HG03442 (cell line): ENCODE data around the gene ELMO1.
"Not testable (repeated sequence)": the region's sequence is repeated elsewhere in the genome, so short reads cannot be mapped to it uniquely, and the experiment has no call there.

ENCODE experiments used
- ATAC-seq: cut with Tn5 transposase; IDR thresholded peaks from one replicate; pipeline ENCODE4 v1.9.1; 2021; ENCODE audit warnings: mild to moderate bottlenecking, moderate library complexity; ENCODE audit not compliant: unreplicated experiment

The ELMO1 gene

GRCh38 chr7:37150180-37150579 lies 298.5 kb downstream of the ELMO1 start:
- no peak for ATAC-seq

DNA sequence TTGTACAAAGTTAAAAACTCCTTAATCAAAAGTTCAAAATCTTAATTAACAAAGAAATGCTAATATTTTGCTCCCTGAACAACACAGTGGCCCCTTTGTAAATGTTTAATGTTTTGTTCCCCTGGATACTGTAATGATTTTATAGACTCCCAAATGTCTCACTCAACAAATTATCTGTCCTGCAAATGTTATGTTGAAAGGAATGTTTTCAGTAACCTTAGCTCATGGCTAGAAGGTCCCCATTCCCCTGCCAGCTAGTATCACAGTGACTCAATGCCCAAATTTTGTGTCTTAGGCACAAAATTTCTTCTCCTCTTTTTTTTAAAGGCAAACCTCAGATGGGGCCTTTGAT lies 298.9 kb downstream of the ELMO1 start:
- no peak for ATAC-seq

DNA sequence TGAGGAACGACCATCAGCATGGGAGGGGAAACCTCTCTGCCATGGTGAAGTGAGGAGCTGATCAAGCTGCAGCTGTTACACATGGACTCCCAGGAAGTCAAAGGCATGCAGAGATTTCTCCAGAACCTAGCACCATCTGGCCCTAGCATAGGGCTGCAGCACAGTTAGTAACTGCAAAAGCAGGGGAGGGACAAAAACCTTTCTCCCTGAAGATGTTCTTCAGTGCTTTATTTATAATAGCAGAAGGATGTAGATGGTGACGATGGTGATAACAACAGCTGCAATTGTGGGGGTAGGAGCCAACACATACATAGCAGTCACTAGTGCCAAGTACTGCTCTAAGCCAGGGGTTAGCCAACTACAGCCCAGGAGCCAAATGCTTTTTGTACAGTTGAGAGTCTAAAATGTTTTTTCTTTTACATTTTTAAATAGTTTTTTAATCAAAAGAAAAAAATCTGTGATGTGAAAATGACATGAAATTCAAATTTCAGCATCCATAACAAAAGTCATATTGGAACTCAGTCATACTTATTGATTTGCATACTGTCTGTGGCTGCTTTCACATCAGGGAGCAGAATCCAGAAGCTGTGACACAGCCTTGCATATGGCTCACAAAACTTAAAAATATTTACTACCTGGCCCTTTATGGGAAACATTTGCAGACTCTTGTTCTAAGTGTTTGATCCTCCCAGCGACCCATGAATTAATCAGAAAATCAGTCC lies 299.5 kb downstream of the ELMO1 start:
- peak; percentile 82 for ATAC-seq

GRCh38 chr7:37145682-37146081 lies 303.0 kb downstream of the ELMO1 start:
- ATAC-seq, result no peak

GRCh38 chr7:37144423-37144822 lies 304.2 kb downstream of the ELMO1 start:
- ATAC-seq, result no peak

DNA sequence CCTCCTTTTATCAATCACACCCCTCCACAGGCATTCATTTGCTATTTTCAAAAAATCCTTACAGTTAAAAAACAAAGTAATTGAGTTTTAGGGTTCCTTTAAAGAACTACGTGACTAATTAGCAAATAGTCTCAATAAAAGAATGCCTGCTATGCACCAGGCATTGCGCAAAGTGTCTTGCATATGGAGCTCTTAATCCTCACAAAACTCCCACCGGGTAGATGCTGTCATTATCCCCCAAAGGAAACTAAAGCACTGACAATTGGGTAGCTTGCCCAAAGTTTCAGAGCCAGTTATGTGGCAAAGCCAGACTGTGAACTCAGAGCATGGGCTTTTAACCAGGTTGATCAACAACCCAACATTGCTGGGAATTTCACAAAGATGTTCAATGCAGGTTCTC lies 305.7 kb downstream of the ELMO1 start:
- ATAC-seq, result no peak

DNA sequence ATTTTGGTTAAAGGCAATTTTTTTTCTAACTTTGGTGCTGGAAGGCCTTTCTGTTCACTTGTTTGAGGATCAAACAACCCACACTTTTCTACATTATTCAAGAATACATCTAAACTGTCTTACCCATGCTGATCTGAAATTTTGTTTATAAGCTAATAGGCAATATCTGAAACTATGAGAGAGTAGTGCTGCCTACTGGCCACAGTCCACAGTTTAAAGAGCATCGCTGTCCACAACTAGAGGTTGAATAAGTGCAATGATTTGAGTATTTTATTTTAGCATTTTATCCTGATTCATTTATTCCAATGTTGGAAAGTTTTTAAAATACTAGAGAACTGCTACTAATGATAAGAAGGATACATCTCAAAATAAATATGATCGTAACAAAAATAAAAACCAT lies 306.9 kb downstream of the ELMO1 start:
- no peak for ATAC-seq

DNA sequence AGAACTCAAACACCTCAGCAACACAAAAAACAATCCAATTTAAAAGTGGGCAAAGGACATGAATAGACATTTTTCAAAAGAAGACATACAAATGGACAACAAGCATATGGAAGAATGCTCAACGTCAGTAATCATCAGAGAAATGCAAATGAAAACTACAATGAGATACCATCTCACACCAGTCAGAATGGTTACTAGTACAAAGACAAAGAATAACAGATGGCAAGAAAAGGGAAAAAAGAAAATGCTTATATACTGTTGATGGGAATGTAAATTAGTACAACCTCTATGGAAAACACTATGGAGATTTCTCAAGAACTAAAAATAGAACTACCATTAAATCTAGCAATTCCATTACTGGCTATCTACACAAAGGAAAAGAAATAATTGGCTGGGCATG lies 314.8 kb downstream of the ELMO1 start:
- not testable (repeated sequence) for ATAC-seq

DNA sequence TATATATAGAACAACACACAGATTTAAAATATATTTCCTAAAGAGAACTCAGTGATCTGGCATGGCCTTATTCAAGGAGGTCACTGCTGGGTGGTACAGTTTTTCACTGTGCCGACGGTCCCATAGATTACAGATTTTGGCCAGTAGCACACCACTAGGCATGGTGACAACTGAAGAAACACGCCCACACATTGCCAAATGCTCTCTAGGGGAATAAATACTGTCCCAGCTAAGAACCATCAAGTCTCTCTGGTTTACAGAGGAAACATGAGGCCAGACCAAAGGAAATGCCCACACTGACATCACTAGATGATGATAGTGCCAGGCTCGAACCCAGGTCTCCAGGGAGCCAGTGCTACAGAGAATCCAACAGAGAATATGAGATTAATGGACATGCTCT lies 316.8 kb downstream of the ELMO1 start:
- no peak for ATAC-seq

DNA sequence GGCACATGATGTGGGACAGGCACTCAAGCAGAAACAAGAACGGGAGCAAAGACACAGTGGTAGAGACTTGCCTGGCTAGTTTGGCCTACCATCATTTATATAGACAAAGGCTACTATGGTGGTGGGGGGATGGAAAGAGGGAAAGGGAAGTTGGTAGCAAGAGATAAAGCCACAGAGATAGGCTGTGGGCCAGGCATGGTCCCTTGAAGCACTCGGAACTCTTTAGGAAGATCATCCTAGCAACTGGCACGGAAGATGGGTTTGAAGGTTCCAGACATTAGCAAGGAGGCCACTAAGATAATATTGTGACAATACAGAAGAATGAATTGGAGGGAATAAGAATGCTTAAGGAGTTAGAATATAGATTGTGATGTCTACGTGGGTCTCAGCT lies 319.6 kb downstream of the ELMO1 start:
- ATAC-seq, result no peak

- ATAC-seq, result no peak
Measured at GRCh38 chr7:37128327-37129034, 320.2 kb downstream of the ELMO1 start.

GRCh38 chr7:37119296-37119860 lies 329.3 kb downstream of the ELMO1 start:
- ATAC-seq, result no peak

DNA sequence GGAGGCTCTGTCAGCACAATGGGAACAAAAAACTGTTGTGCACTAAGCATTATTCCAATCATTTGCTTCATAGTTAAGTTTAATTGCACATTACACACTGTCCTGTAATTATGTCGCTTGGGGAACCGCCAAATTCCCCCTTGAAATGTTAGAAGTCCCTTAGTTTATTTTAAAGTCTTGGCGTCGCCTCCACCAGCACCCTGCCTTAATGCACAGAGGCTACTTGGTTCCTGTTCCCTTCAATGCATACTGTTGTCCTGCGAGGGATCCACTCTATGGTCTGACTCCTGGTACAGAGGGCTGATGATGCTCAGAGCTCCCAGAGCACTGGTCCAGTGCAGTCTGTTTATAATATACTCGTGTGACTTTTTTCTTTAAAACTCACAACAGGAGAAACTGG lies 330.7 kb downstream of the ELMO1 start:
- ATAC-seq, result no peak

DNA sequence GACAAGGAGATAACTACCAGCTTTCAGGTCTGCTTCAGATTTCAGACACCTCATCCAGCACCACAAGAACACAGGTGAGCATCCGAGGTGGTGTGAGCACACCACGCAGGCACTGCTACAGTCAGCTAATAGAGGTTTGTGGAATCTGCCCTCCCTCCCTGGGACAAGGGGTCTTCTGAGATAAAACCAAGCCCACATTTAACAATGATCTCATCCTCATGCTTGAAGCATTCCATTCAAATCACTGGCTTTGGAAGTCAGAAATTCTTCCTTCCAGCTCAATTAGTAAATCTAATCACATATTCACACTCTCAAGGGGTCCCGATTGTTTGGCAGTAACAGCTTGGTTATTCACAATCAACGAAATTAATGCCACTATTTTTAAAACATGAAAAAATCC lies 331.4 kb downstream of the ELMO1 start:
- no peak for ATAC-seq

GRCh38 chr7:37116093-37116701 lies 332.5 kb downstream of the ELMO1 start:
- no peak for ATAC-seq

- no peak for ATAC-seq
Measured at GRCh38 chr7:37113661-37114355, 334.9 kb downstream of the ELMO1 start.

DNA sequence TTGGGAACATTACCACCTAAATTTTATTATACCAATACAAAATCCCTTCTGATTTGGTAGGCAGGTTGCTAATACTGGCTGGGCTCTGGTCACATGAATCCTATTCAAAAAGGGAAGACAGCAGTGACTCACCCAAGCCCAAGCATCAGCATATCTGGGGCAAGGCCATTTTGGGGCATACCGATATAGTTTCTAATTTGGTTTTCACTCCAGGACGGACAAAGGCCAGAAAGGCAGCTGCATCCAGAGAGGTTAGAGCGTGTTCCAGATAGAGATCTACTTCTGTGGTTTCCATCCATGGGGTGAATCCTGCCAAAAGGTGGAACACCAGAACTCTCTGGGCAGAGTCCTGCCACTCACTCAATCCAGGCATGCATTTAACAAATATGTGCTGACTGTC lies 335.8 kb downstream of the ELMO1 start:
- ATAC-seq, result no peak

GRCh38 chr7:37112218-37112617 lies 336.4 kb downstream of the ELMO1 start:
- no peak for ATAC-seq

DNA sequence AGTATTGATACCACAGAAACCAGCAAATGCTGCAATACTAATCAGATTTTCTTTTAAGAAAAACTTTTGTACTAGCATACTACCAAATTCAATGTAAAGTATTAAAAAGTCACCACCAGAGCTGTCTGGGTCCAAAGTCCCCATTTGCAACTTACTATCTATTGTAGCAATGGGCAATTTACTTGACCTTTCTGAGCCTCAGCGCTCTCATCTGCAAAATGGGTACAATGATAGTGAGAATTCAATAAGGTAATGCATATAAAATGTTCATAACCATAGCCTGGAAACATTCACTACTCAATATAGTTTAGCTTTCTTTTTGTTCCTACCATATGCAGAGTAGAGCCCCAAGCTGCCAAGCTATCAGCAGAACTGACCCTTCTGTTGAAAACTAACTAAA lies 337.2 kb downstream of the ELMO1 start:
- ATAC-seq, result no peak

- ATAC-seq, result no peak
Measured at GRCh38 chr7:37110660-37111424, 337.8 kb downstream of the ELMO1 start.

- no peak for ATAC-seq
Measured at GRCh38 chr7:37109843-37110242, 338.8 kb downstream of the ELMO1 start.
